Daoy (cell line): Measurements from ENCODE around the gene MAPK11. TPM values are rescaled to one million over a fixed set of nuclear protein-coding genes. Genes with fewer than 3 reads are reported as not detected.

Experiments used
- DNase-seq: peaks from one replicate; pipeline ENCODE4 v3.0.0-alpha.2; 2015; ENCODE audit warnings: low read depth
- total RNA-seq: library from RNA; depleted of rRNA; stranded (reverse); fragments of >200 nt; shearing (Covaris generic); gene quantifications from 2 replicates; pipeline ENCODE4 v1.2.3, GENCODE V29; 2014

The MAPK11 gene
- total RNA-seq, 1 experiment from 2014 or later = 1.3 TPM

DNA sequence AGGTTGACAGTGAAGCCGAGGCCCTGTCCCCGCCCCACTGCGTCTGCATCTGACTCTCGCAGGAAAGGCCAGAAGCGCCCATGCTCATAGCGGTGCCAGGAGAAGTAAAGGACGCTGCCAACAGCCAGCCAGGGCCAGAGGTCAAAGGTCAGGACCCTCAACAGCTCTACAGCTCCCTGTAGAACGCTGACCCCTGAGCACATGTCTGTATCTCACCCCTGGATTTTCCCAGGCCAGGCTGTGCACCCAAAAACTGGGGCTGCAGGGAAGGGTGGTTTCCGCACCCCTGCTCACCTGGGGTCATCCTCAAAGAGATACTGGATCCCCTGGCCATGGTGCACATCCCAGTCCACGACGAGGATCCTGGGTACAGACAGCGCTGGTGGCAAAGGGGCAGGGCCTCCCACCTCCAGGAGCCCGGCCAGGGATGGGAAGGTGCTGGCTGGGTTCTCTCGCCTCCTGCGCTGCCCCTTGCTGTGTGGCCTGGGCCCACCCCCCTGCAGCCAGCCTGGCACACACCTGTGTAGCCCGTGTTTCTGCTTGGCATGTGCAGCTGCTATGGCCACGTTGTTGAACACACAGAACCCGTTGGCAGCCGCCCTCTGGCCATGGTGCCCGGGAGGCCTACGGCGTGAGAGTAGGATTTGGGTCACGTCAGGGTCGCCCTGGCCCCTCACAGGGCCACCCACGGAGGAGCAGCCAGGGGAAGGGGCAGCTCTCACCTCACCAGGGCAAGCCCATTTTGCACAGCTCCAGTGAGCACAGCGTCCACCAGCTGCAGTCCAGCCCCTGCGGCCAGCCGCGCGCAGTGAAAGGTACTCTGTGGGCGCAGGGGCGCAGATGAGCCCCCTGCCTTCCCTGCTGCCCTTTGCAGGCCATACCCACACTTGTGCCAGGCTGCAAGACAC is 20.6 kb downstream of the MAPK11 start:
- no peak for DNase-seq

DNA sequence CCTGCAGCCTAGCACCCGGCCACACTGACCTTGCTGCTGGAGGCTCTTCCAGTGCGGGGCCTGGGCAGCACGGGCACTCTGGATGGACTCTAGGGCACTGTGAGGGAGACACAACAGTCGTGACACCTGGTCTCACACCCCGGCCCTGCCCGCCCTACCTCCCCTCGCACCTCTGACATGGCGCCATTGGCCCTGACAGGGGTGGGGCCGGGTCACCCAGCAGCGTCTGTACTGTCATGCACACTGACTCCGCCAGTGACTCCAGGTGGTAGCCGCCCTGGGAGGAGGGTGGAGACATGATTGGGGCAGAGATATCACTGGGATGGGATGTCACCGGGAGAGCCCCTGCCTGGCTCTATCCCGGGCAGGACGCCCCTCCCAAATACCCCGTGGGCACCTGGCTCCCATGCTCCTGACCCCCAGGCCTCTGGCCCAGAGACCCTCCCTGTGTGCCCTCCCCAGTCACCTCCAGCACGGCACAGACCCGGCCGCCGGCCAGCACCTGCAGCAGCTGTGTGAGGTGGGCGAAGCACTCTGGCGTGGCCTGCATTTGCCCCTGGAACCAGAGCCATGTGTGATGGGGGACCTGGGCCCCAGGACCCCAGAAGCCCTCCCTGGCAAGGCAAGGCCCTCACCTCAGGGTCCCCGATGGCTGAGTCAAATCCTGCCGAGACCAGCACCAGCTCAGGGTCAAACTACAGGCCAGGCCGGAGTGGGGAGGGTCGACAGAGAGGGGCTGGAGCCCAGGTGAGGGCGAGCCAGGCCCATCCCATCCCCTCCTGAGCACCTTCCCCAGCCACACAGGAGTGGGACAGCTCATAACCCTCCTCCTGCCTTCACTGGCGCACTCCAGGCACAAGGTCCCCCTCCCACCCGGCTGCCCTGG is 21.7 kb downstream of the MAPK11 start:
- no peak for DNase-seq

DNA sequence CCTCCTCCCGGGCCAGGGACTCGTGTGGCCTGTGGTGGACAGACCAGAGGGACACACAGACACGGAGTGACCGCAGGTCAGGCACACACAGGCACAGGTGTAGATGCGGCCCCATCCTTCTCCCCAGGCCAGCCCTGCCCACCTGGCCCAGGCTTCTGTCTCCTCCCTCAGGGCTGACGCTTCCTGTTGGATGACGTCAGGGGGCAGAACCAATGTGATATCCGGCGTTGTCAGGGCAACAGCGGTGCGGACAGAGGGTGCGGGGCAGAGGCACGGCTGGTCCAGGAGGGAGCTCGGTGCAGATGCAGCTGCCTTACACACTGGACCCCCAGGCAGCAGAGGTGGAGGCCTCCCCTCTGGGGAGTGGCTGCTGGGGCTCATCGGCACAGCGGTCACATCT is 22.4 kb downstream of the MAPK11 start:
- peak; percentile 71 for DNase-seq

DNA sequence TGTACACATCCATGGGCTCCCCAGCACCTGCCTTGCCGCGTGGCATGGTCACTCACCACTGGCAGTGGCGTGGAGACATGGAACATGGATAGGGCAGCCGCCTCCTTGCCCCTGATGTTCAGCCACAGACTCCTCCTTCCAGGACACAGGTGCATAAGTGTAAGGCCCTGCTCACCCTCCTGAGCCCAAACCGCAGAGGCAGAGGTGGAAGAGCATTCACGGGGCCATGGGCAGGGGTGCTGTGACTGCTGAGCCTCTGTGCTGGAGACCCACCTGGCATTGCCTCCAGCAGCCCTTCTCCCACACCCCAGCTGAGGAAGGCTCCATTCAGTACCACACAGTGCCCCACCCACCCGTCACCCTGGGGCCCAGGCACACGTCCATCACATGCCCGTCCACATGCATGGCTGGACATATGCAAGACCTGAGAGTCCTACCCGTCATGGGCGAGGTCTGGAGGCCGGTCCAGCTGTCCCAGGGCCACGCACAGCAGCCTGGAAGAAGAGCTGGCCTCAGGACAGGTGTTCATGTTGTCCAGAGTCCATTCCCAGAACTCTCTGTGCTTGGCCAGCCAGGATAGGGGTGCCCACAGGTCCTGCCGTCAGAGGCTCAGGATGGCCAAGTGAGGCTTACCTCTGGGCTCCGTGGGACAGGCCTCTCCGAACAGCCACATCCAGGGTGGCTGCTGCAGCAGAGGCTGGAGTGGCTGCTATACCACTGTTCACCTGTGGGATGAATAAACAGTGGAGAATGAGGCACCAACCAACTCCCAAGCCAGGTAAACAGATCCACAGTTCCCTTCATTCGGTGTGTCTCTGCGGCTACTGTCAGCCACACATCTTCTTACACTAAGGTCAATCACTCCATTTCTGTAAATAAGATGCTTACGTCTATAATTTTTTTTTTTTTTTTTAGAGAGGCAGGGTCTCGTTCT is 23.7 kb downstream of the MAPK11 start:
- no peak for DNase-seq

DNA sequence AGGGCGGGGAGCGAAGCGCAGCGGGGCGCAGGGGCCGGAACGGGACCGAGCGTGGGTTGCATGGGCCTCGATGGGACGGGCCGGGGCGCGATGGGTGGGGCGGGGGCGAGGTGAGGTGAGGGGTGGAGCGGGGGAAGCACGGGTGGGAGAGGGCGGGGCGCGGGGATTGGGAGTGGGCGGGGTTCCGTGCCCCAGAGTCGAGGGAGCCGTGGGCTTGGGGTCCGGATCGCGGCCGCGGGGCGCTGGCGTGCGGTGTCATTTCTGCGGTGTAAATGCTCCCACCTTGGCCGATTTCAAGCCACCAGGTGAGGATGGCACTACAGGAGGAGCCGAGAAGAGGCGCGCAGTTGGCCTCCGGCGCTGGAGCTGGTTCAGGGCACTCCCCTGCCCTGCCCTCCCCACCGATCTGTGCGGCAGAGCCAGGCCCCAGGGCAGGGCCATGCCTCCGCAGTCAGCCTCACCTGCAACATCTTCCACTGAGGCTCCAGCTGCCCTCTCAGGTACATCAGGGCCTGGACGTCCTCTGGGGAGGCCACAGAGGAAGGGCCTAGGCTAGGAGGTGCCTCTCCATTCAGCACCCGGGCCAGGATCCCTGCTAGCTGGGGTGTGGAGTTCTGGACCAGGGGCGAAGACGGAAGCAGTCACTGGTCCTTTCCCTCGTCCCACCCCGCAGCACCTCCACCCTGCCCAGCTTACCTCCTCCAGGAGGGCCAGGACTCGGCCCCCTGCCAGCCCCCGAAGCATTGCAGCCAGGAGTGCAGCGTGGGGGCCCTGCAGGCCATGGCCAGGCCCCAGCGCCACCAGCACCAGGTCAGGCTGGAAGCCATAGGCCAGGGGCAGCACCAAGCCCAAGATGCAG is 24.7 kb downstream of the MAPK11 start:
- DNase-seq = no peak

DNA sequence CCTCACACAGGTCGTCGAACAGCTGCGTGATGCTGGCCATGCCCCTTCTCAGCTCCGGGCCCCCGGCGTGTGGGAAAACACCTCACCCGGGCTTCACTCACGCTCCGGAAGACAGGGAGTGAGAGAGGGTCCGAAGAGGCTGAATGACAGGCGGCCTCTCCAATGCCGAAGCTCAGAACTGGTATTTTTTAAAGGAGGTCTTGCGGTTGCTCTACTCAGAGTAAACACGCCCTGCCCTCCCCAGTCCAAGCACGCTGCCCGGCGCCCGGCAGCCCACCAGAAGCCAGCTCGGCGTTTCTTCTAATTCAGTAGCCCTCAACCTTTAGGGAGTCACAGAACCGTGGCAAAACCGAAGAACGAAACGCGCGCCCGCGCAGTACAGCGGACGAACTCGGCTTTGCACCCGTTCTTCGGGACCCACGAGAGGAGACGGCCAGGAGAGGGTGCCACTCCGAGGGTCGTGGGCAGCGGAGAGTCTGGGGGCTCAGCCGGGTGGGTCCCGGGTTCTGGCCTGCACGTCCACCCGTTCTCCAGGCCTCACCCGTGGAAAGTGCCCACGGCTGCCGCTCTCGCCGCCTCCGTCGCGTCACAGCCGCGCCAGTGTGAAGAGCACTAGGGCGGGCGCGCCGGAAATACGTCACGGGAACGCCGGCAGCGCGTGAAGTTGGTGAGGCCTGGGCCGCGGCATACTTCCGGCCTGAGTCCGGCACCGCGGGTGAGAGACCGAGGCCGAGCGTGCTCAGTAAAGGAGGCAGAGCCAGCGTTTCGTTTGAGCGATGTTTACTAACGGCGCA is 25.6 kb downstream of the MAPK11 start, which contains the start of gene TUBGCP6:
Gene TUBGCP6, minus strand, starts transcription at position 604 of the 794 bp plus-strand sequence. Its CDS starts 564 bp downstream, at position 40.
- DNase-seq = peak; percentile 96

DNA sequence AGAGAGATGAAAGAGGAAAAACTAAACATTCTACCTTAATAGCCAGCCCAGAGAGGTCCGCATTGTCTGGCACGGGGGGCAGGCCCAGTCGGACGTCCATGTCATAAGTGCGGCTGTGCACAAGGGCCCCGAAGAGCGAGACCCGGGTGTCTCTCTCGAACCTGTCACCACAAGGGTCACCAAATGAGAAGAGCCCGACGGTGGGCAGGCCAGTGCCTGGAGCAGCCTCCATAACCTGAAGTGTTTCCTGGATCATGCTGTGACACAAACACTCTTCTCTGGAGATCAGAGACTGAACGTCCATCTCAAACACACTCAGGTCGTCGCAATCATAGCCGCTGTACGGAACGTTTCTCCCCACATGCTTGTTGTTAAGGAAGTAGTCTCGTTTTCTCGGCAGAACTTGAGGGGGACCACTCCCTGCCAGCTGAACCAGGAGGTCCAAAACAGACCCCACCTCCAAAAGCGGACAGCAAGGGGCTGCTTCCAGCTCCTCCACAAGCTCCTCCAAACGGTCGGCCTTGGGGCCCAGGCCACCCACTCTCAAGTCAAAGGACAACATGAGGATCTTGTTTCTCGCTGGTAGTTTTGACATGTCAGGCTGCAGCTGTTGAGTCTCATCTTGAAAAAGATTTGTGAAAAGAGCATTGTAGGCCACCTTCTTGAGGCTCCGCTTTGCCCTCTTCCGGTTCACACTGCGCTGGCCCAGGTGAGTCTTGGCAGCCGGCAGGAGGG is 26.3 kb downstream of the MAPK11 start:
- DNase-seq = no peak

DNA sequence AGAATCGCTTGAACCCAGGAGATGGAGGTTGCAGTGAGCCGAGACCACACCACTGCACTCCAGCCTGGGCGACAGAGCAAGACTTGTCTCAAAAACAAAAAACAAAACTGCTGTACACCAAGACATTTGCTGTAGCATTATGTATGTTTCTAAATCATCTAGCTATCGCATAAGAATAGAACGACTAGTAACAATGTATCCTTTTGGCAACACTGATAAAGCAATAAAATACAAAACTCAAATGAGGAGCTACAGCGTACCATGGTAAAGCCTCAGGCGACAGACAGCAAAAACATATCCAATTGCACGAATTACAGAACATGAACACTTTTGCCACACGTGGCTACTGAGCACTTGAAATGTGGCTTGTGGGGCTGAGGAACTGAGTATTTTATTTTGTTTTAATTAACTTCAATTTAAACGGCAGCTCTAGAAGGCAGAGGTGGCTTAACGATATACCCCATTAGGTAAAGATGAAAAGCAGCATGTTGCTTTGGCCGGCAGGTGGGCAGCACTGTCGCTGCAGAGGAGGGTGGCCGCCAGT is 27.7 kb downstream of the MAPK11 start:
- DNase-seq = no peak

DNA sequence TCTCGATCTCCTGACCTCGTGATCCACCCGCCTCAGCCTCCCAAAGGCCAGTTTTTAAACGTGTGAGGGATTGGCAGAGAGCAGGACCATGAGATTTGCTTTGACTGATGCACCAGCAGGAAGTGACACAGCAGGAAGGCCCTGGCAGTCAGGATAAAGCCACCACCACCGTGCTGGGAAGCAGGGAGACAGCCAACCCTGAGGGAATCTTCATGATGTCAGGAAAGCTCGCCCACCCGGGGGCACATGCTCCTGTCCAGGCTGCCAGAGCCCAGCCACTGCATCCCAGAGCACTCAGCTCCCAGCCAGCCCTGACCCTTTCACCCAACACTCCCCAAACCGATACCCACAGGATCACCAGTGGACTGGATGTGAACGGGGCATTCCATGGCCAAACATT is 31.4 kb downstream of the MAPK11 start:
- DNase-seq = no peak

DNA sequence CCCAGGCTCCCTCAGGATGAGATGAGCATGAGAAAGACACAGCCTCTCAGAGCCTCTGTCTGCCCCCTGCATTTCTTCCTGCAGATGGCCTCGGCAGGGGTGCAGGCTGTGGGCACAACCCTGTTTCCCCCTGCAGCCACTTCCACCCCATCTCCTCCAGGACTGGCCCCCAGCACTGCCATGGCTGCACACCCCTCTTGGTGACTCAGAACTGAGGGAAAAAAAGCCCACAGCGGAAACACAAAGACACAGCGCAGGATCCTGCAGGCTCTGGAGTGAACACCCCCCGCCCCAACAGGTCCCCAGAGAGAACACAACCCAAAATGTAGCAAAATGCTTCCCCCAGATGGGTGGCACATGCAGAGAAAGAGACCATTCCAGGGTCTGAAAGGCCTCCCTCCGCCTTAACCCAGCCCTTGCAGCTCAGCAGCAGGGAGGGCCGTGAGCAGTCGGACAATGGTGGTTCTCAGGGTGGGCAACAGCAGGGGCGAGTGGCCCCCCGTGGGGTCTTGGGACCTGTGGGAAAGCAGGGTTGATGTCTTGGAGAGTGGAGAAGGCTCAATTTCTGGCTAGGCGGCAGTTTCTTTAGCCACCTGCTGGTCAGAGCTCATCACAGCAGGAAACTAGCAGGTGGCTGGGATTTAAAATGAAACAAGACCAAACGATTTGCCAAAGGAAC is 33.3 kb downstream of the MAPK11 start:
- no peak for DNase-seq

DNA sequence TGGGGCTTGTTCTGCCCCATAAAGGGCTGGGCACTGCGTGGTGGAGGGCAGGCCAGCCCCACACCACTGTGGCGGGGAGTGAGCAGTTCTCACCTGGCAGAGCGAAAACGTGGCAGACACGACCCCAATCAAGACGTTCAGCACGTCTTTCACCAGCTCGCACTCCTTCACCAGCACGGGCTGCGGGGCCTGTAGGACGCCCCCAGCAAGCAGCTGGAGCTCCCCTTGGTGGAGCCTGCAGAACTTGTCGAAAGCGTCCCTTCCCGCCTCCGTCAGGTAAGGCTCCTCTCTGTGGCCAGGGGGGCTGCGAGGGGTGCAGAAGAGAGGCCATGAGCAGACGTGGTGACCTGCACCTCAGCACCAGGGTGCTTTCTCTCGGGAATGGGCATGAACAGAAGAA is 37.0 kb downstream of the MAPK11 start:
- no peak for DNase-seq

DNA sequence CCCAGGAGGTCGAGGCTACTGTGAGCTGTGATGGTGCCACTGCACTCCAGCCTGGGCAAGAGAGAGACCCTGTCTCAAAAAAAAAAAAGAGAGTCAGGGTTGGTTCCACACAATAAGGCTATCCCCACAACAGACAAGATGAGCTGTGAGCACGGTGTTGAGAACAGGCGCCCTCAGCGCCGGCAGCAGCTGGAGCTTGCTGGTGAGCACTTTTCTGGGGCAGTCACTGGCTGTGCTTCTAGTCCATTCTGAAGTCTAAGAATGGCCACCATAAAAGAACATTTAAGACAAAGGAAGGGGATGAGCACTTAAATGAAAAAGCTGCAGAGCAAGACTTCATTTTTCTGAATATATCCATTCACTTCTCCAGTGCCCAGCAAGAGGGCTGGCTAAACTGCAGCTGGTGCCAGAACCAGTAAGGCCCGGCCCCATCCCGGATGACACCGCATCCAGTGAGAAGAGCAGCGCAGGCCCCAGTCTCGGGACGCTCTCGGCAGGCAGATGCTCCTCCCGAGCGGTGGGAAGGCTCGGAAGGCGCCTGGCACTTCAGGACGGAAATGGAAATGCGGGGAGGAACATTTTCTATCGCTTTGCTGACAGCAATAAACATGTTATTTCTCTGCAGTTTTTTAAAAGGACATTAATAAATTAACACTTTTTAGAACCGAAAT is 37.6 kb downstream of the MAPK11 start:
- no peak for DNase-seq

DNA sequence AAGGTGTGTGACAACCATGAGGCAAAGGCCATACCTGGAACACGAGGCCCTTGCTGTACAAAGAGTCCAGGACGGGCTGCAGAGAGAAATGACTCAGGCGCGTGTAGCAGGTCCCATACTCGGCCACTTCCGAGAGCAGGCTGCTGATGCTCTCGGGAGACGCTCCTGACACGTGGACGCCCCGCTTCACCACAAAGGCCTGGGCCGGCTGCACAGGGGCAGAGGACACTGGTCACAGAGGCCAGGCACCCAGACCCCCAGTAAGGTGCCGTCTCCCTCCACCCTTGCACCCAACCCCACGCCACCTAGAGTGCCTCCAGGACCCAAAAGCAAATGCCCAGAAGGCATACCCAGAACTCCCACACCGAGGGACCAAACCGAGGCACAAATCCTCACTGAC is 40.8 kb downstream of the MAPK11 start:
- DNase-seq = no peak

DNA sequence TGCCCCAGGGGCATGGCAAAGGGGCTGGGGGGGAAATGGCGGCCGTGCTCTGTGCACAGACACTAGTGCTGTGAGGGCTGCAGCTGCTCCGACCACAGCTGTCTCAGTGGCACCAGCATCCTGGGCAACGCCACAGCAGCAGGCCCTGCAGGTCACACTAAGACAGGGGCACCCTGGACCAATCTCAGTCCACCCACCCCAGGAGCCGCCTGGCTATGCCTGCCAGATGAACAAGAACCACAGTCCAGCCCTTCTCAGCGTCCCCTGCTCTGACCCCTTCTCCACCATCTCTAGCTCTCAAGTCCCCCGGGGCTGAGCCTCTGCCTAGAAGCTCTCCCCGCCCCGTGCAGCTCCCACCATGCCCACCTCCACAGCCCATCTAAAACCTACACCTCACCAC is 41.8 kb downstream of the MAPK11 start:
- DNase-seq = no peak

DNA sequence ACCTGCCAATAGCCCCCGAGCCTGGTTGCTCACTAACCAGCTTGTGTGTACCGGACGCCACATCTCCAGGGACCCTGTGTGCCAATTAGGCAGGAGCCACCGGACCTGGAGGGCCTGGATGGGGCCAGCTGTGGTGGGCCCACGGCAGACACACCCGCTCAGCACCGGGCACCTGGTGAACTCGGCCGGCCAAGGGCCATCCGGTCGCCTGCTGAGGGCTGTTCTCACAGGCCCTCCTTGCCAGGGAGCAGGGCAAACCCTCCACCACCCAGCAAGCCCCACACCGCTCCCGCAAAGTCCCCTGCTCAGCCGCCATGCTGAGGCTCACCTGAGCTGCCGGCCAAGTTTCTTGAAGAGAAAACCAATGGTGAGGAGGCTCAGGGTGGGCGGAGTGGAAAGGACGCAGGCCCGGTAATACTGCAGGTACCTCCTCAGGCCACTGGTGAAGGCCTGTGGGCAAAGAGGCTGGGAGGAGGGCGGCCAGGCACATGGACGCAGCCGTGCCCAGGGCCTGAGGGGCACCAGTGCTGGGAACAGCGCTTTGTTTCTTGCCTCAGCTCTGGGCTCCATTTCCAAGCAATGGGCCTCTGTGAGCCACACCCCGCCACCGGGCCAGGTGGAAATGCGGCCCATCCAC is 42.5 kb downstream of the MAPK11 start:
- no peak for DNase-seq

DNA sequence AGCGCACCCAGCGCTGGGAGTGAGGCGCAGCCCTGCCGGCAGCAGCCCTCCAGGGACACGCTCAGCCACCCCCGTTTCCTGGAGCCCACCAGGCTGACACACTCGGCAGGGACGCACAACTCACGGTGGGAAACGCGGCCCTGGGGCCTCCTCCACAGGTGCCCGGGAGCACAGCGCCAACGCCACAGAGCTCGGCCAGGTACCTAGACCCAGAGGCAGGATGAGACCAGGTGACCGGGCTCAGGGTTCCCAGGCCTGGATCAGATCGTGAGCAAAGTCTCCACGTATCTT is 43.4 kb downstream of the MAPK11 start:
- peak; percentile 1 for DNase-seq
